ENCODE measurements around the gene FAM9A.

FAM9A gene

DNA sequence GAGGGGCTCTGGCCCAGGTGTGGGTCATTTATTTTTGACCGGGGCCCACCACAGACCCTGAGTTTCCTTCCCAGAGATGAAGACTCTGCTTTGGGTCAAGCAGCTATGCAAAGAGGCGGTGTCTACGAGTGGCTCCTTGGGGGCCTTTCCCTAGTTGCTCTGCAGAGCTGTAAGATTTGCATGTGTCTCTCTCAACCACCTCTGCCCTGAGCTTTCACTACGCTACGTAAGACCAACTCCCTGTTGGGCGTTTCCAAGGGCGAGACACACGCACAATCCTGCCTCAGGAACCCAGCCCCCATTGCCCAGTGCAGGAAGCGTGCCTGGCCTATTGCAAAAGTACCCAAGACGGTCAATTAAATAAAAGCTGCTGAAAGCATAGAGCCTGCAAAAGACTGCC is 59.2 kb downstream of the FAM9A start:
- FAIRE-seq (no peak), DNase-seq (ENCODE audit: insufficient read length, low spot score) (no peak)
- TF ChIP-seq POU2F2 (IDR thresholded peaks at IDR 0.05; ENCODE audit: low read depth, low read length) (no peak), TAF1 (IDR thresholded peaks at IDR 0.05; ENCODE audit: low read depth, low read length) (no peak), POLR2A (IDR thresholded peaks at IDR 0.05; ENCODE audit: low read depth, low read length) (no peak), POLR2AphosphoS5 (IDR thresholded peaks at IDR 0.05; ENCODE audit: low read depth, low read length) (no peak), PAX5 (IDR thresholded peaks at IDR 0.05; ENCODE audit: insufficient read depth, low read length, severe bottlenecking) (no peak), SPI1 (IDR thresholded peaks at IDR 0.05; ENCODE audit: low read depth, low read length) (no peak)

All from GM12891 (cell line).